Measurements from ENCODE around the gene MKNK1. TPM values are rescaled to one million over a fixed set of nuclear protein-coding genes. Genes with fewer than 3 reads are reported as not detected.

The MKNK1 gene
- total and polyA plus RNA-seq, 2 experiments from 2014 or later = 18.6 to 23.7 TPM

GRCh38 chr1:46611691-46612221 lies 7.7 kb upstream of the MKNK1 start:
- H3K27ac ChIP-seq = no peak overlapping the region
- TF ChIP-seq CTCF (IDR thresholded peaks at IDR 0.05; ENCODE audit: low read depth, low read length) = no peak
- H3K36me3 ChIP-seq = no peaks in the 10 kb centered on the region
- H3K4me3 ChIP-seq = no peak overlapping the region
- H3K4me1 ChIP-seq (ENCODE audit: low read depth) = peaks cover 8% of the 10 kb centered on the region
- DNase-seq (ENCODE audit: low read depth in 1 of 2, low spot score in 1 of 2) = no peak
- H3K9me3 ChIP-seq (ENCODE audit: low read depth) = no peaks in the 10 kb centered on the region
- H3K27me3 ChIP-seq = no peaks in the 10 kb centered on the region

DNA sequence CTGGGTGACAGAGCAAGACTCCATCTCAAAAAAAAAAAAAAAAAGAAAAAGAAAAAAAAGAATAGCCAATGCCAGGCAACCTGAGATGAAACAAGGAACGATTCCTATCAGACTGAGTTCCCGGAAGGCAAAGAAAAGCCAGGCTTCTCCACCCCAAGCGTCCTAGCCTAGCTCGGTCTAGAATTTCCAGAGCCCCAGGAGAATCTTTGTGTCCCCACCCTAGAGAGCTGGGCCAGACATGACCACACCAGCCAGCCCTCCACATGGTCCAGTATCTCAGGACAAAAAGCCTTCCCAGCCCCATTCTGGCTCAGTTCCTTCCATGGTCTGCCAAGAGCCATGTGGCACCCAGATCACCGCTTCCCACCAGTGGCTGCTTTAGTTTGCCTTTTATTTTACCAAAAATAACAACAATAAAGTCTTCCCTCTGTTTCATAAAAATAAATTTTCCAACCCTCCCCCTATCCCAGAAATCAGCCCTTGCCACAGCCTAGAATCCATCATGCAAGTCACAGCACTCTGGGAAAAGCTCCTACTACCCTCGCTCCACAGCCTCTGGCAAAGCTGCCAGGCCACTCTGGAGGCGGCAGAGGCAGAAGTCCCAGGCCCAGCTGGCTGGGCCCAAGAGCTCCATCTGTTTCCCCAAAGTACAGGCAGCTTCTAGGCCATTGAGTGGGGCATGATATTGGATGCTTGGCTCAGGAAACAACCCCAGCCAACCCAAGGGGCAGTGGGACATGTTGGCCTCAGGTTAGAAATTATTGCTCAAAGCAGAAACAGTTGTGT lies 3.5 kb upstream of the MKNK1 start:
- Histone ChIP-seq H3K4me3 (no peak overlapping the region), H3K9me3 (ENCODE audit: low read depth) (no peaks in the 10 kb centered on the region), H3K27ac (no peak overlapping the region), H3K4me1 (ENCODE audit: low read depth) (no peaks in the 10 kb centered on the region), H3K36me3 (no peaks in the 10 kb centered on the region), H3K27me3 (no peaks in the 10 kb centered on the region)
- no peak for DNase-seq (ENCODE audit: low read depth in 1 of 2, low spot score in 1 of 2)
- no peak for TF ChIP-seq CTCF (IDR thresholded peaks at IDR 0.05; ENCODE audit: low read depth, low read length)

DNA sequence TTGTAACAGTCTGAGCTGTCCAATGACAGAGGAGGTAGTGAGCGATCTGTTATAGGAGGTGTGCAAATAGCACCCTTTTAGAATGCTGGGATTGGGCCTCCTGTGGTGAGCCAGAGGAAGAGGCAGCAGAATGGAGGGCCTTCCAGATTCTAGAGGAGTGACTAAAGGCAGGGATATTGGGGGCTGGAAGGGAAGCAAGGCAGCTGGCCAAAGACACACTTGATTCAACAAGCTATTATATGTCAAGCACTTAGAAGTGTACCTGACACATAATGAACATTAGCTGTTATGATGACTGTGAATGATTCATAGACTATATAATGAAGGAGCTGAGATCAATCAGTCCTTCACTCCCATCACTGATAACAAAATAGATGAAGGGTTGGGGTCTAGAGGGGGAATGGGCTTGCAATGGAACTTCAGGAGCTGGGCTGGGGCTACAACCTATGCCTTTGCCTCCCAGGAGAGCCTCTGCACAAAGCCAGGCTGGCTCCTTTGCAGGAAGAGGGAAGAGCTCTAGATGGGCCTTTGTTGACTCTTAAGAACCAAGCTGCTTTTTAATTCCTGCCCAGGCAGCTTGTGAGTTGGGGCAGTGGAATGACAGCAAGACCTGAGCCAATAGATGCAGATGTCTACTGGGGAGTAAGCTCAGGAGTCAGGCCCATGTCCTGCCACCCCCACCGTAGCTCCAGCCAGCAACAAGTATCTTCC lies 2.3 kb upstream of the MKNK1 start:
- Histone ChIP-seq H3K27ac (no peak overlapping the region), H3K27me3 (no peaks in the 10 kb centered on the region), H3K4me3 (no peak overlapping the region), H3K36me3 (no peaks in the 10 kb centered on the region), H3K9me3 (ENCODE audit: low read depth) (no peaks in the 10 kb centered on the region), H3K4me1 (ENCODE audit: low read depth) (no peaks in the 10 kb centered on the region)
- no peak for TF ChIP-seq CTCF (IDR thresholded peaks at IDR 0.05; ENCODE audit: low read depth, low read length)
- DNase-seq (ENCODE audit: low read depth in 1 of 2, low spot score in 1 of 2) = no peak

GRCh38 chr1:46605232-46605631 lies 1.2 kb upstream of the MKNK1 start:
- H3K9me3 ChIP-seq (ENCODE audit: low read depth) = no peaks in the 10 kb centered on the region
- no peaks in the 10 kb centered on the region for H3K36me3 ChIP-seq
- H3K4me1 ChIP-seq (ENCODE audit: low read depth) = no peaks in the 10 kb centered on the region
- no peak overlapping the region for H3K4me3 ChIP-seq
- no peak for DNase-seq (ENCODE audit: low read depth in 1 of 2, low spot score in 1 of 2)
- H3K27me3 ChIP-seq = no peaks in the 10 kb centered on the region
- no peak for TF ChIP-seq CTCF (IDR thresholded peaks at IDR 0.05; ENCODE audit: low read depth, low read length)
- no peak overlapping the region for H3K27ac ChIP-seq

GRCh38 chr1:46603481-46603857 lies 599 bp downstream of the MKNK1 start:
- Histone ChIP-seq H3K36me3 (no peaks in the 10 kb centered on the region), H3K27ac (no peak overlapping the region), H3K4me1 (ENCODE audit: low read depth) (no peaks in the 10 kb centered on the region), H3K4me3 (peak overlapping the region; percentile 49), H3K27me3 (no peaks in the 10 kb centered on the region), H3K9me3 (ENCODE audit: low read depth) (no peaks in the 10 kb centered on the region)
- no peak for TF ChIP-seq CTCF (IDR thresholded peaks at IDR 0.05; ENCODE audit: low read depth, low read length)
- no peak for DNase-seq (ENCODE audit: low read depth in 1 of 2, low spot score in 1 of 2)

Measured in cardiac muscle cell (in vitro differentiated cells and primary cell).